Mammary epithelial cell (primary cell): Measurements from ENCODE around the gene ITGAL.

ENCODE experiments used
- EZH2 ChIP-seq: IDR thresholded peaks from 2 replicates; pipeline ENCODE4 v1.6.1; 2012; ENCODE audit warnings: low read length, inconsistent platforms, borderline replicate concordance
- TF ChIP-seq, protein P1 (sequence below), 2 donors: IDR thresholded peaks in 1 of 2; conservative IDR thresholded peaks in 1 of 2; 2 replicates each; pipeline ENCODE4 v1.5.1; 2011 to 2012; ENCODE audit warnings: inconsistent platforms in 2 of 2, low read length in 2 of 2, mild to moderate bottlenecking in 2 of 2, control low read depth in 1 of 2, low read depth in 1 of 2; ENCODE audit not compliant: insufficient read depth in 1 of 2; ENCODE audit errors: extremely low read depth in 1 of 2

DNA sequence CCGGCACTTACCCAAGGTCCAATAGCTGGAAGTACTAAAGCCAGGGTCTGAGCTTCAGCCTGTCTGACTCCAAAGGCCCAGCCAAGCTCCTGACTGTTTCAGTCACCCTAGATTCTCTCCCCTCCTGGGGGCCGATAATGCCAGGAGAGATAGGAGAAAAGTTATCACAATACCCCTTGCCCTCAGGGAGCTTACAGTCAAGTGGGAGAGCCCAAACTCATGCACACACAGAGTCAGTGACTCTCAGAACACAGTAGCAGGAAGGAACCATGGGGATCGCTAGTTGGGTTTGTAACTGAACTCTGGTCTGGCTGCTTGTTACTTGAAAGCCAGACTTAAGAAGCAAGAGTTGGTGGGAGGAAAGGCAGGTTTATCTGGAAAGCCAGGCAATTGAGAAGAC, 39.0 kb downstream of the ITGAL start:
- TF ChIP-seq EZH2, result no peak
- TF ChIP-seq, protein P1, sequence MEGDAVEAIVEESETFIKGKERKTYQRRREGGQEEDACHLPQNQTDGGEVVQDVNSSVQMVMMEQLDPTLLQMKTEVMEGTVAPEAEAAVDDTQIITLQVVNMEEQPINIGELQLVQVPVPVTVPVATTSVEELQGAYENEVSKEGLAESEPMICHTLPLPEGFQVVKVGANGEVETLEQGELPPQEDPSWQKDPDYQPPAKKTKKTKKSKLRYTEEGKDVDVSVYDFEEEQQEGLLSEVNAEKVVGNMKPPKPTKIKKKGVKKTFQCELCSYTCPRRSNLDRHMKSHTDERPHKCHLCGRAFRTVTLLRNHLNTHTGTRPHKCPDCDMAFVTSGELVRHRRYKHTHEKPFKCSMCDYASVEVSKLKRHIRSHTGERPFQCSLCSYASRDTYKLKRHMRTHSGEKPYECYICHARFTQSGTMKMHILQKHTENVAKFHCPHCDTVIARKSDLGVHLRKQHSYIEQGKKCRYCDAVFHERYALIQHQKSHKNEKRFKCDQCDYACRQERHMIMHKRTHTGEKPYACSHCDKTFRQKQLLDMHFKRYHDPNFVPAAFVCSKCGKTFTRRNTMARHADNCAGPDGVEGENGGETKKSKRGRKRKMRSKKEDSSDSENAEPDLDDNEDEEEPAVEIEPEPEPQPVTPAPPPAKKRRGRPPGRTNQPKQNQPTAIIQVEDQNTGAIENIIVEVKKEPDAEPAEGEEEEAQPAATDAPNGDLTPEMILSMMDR (conservative IDR thresholded peaks at IDR 0.05 in 1 of 2, IDR thresholded peaks at IDR 0.05 in 1 of 2; ENCODE audit: extremely low read depth in 1 of 2, insufficient read depth in 1 of 2, low read depth in 1 of 2, low read length in 2 of 2), result no peak
